OCI-LY1 (cell line): ENCODE results near the gene PTTG2.

Source experiments
- H2AFZ ChIP-seq: fragments of 200-600 bp; sonication (generic), shearing (Covaris generic); 2 replicates; pipeline ENCODE4 v1.6.0; 2014; ENCODE audit warnings: antibody characterized with exemption, mild to moderate bottlenecking, low read length
- H3F3A ChIP-seq: fragments of 200-600 bp; sonication (generic), shearing (Covaris generic); 2 replicates; pipeline ENCODE4 v1.6.0; 2014; ENCODE audit warnings: mild to moderate bottlenecking, antibody characterized with exemption, low read length, moderate library complexity; ENCODE audit not compliant: insufficient read depth
- H3K27ac ChIP-seq: fragments of 200-600 bp; sonication (generic); 2 replicates; pipeline ENCODE4 v1.5.1; 2014; ENCODE audit warnings: low read length, mixed run types, mild to moderate bottlenecking, low read depth; ENCODE audit not compliant: poor library complexity, severe bottlenecking
- H3K27me3 ChIP-seq: fragments of 200-600 bp; sonication (generic); 2 replicates; pipeline ENCODE4 v1.6.0; 2014; ENCODE audit warnings: antibody characterized with exemption, mild to moderate bottlenecking, low read length, moderate library complexity; ENCODE audit not compliant: insufficient read depth
- H3K36me3 ChIP-seq: fragments of 200-600 bp; sonication (generic); 2 replicates; pipeline ENCODE4 v1.6.1; 2014; ENCODE audit warnings: mild to moderate bottlenecking, antibody characterized with exemption, low read length, moderate library complexity, mixed read lengths; ENCODE audit not compliant: insufficient read depth
- H3K4me1 ChIP-seq: fragments of 200-600 bp; sonication (generic); 2 replicates; pipeline ENCODE4 v1.5.1; 2014; ENCODE audit warnings: mild to moderate bottlenecking, low read length, moderate library complexity; ENCODE audit not compliant: insufficient read depth, severe bottlenecking
- H3K4me2 ChIP-seq: fragments of 200-600 bp; sonication (generic), shearing (Covaris generic); 2 replicates; pipeline ENCODE4 v1.6.1; 2014; ENCODE audit warnings: low read length
- H3K4me3 ChIP-seq: fragments of 200-600 bp; sonication (generic); 2 replicates; pipeline ENCODE4 v1.5.1; 2014; ENCODE audit warnings: low read length, low read depth, mild to moderate bottlenecking, mixed read lengths; ENCODE audit not compliant: poor library complexity, severe bottlenecking
- H3K79me2 ChIP-seq: fragments of 200-600 bp; shearing (Covaris generic); 2 replicates; pipeline ENCODE4 v1.6.1; 2016; ENCODE audit warnings: mixed run types, low read length, mixed read lengths; ENCODE audit not compliant: insufficient read depth
- H3K9ac ChIP-seq: fragments of 200-600 bp; sonication (generic), shearing (Covaris generic); 2 replicates; pipeline ENCODE4 v1.6.1; 2014; ENCODE audit warnings: mild to moderate bottlenecking, low read length, mixed read lengths
- H3K9me2 ChIP-seq: fragments of 200-600 bp; sonication (generic), shearing (Covaris generic); 2 replicates; pipeline ENCODE4 v1.6.1; 2014; ENCODE audit warnings: low read depth, mild to moderate bottlenecking, low read length, mixed read lengths
- H3K9me3 ChIP-seq: fragments of 200-600 bp; shearing (Covaris generic); 2 replicates; pipeline ENCODE4 v1.6.1; 2014; ENCODE audit warnings: low read length, mixed read lengths
- H4K20me1 ChIP-seq: fragments of 200-600 bp; sonication (generic), shearing (Covaris generic); 2 replicates; pipeline ENCODE4 v1.6.0; 2016; ENCODE audit warnings: mild to moderate bottlenecking, low read length; ENCODE audit not compliant: insufficient read depth
- EZH2 ChIP-seq: fragments of 200-600 bp; sonication (generic), shearing (Covaris generic); IDR thresholded peaks from 2 replicates; pipeline ENCODE4 v1.8.0; 2017; ENCODE audit warnings: borderline replicate concordance, mixed run types, mild to moderate bottlenecking, antibody characterized with exemption, low read length, moderate library complexity, mixed read lengths
- TF ChIP-seq, protein P1 (sequence below): fragments of 200-600 bp; sonication (generic), shearing (Covaris generic); IDR thresholded peaks from 2 replicates; pipeline ENCODE4 v1.5.1; 2017; ENCODE audit warnings: mild to moderate bottlenecking, antibody characterized with exemption, low read length, moderate library complexity, mixed read lengths

PTTG2 gene

DNA sequence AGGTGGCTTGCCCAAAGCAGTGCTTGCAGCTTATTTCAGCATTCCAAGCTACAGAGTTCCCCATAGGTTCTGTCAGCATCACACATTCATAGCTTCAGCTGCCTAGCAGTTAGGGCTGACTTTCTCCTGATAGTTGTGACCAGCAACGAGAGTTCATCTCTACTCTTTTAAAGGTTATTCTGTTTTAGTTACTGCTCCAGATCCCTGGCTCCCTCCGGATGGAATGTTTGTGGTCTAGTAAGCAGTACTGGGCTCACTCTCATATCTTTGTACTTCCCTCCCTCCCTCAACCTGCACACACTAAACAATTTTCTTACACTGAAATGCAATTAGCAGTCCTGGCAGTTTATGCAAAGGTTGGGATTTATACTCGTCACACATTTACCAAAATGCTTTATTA, 43.9 kb downstream of the PTTG2 start:
- TF ChIP-seq EZH2, result no peak
- TF ChIP-seq, protein P1, sequence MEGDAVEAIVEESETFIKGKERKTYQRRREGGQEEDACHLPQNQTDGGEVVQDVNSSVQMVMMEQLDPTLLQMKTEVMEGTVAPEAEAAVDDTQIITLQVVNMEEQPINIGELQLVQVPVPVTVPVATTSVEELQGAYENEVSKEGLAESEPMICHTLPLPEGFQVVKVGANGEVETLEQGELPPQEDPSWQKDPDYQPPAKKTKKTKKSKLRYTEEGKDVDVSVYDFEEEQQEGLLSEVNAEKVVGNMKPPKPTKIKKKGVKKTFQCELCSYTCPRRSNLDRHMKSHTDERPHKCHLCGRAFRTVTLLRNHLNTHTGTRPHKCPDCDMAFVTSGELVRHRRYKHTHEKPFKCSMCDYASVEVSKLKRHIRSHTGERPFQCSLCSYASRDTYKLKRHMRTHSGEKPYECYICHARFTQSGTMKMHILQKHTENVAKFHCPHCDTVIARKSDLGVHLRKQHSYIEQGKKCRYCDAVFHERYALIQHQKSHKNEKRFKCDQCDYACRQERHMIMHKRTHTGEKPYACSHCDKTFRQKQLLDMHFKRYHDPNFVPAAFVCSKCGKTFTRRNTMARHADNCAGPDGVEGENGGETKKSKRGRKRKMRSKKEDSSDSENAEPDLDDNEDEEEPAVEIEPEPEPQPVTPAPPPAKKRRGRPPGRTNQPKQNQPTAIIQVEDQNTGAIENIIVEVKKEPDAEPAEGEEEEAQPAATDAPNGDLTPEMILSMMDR, result no peak
- H3K4me1 ChIP-seq, result peaks cover 97% of the 10 kb centered on the region

DNA sequence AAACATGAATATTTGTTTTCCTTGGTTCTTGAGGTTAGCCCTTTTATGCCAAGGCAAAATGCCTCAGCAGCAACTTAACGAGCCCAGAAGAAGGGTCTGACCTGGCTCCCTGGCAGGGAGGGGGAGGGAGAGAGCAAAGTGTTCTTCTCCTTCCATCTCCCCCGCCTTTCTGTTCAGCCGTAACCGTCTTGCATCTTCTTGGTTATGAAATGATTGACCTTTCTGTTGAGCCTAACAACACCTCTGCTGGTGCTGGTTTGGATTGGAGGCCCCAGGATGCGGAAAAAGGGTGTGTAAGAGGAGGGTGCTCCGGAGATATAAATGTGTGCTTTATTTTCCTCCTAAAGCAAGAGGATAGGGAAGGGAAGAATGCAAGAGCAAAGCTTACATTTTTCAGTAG, 44.7 kb downstream of the PTTG2 start:
- H3K4me1 ChIP-seq, result peaks cover 97% of the 10 kb centered on the region
- H3K9me2 ChIP-seq, result no peaks in the 10 kb centered on the region
- peak overlapping the region; percentile 71 for H3K27ac ChIP-seq
- H3K9ac ChIP-seq, result peak overlapping the region; percentile 24; the same call in 1 of the 2 replicates
- H4K20me1 ChIP-seq, result no peaks in the 10 kb centered on the region
- peaks cover 27% of the 10 kb centered on the region; the same call in 1 of the 2 replicates for H3K36me3 ChIP-seq
- H3K79me2 ChIP-seq, result peaks cover 97% of the 10 kb centered on the region
- H3F3A ChIP-seq, result peaks cover 3% of the 10 kb centered on the region; the same call in 1 of the 2 replicates
- H3K27me3 ChIP-seq, result no peaks in the 10 kb centered on the region
- no peak overlapping the region for H3K4me3 ChIP-seq
- H2AFZ ChIP-seq, result no peak overlapping the region
- no peaks in the 10 kb centered on the region for H3K9me3 ChIP-seq
- H3K4me2 ChIP-seq, result peak overlapping the region; percentile 43
- no peak for TF ChIP-seq EZH2
- TF ChIP-seq, protein P1, result no peak

More for the DNA sequence above, 43.9 kb downstream of the PTTG2 start:
- Histone ChIP-seq H4K20me1 (no peaks in the 10 kb centered on the region), H3K9me2 (no peaks in the 10 kb centered on the region), H3K79me2 (peaks cover 97% of the 10 kb centered on the region), H3K4me3 (no peak overlapping the region), H3K36me3 (peaks cover 30% of the 10 kb centered on the region; the same call in 1 of the 2 replicates), H3K27ac (peak overlapping the region; percentile 71), H3K4me2 (peak overlapping the region; percentile 43), H2AFZ (no peak overlapping the region), H3K9ac (peak overlapping the region; percentile 11; the same call in 1 of the 2 replicates), H3K27me3 (no peaks in the 10 kb centered on the region), H3K9me3 (no peaks in the 10 kb centered on the region), H3F3A (peaks cover 3% of the 10 kb centered on the region; the same call in 1 of the 2 replicates)

DNA sequence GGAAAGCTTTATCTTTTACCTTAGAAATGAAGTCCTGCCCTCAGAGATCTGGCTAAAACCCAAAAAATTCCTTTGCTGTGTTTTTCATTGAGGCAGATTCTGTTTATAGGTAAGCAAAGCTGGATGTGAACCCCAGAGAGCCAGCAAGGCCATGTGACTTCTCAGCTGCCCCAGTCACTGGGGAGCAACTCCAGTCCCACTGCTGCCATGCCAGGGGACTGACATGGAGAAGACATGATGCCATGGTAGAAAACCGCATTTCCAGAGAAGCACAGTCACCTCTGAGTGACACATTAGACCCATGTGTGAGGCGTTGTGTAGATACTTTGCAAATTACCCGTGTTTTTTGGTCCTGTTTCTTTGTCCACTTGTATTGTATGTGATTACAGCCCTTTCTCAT, 45.4 kb downstream of the PTTG2 start:
- TF ChIP-seq EZH2, result no peak
- TF ChIP-seq, protein P1, result no peak
- peaks cover 3% of the 10 kb centered on the region; the same call in 1 of the 2 replicates for H3F3A ChIP-seq
- peaks cover 97% of the 10 kb centered on the region for H3K79me2 ChIP-seq
- H2AFZ ChIP-seq, result no peak overlapping the region
- peak overlapping the region; percentile 24; the same call in 1 of the 2 replicates for H3K9ac ChIP-seq
- H3K4me3 ChIP-seq, result no peak overlapping the region
- H3K4me1 ChIP-seq, result peaks cover 97% of the 10 kb centered on the region
- H4K20me1 ChIP-seq, result no peaks in the 10 kb centered on the region
- no peaks in the 10 kb centered on the region for H3K27me3 ChIP-seq
- peaks cover 19% of the 10 kb centered on the region; the same call in 1 of the 2 replicates for H3K36me3 ChIP-seq
- peak overlapping the region; percentile 71 for H3K27ac ChIP-seq
- no peaks in the 10 kb centered on the region for H3K9me2 ChIP-seq
- H3K4me2 ChIP-seq, result peak overlapping the region; percentile 43; the same call in 1 of the 2 replicates
- no peaks in the 10 kb centered on the region for H3K9me3 ChIP-seq
